Brain pericyte (primary cell): ENCODE measurements around the gene CDYL2.
"Not testable (repeated sequence)": the region's sequence is repeated elsewhere in the genome, so short reads cannot be mapped to it uniquely, and the experiment has no call there.

Experiments used
- DNase-seq: peaks from one replicate; pipeline ENCODE4 v3.0.0-alpha.2; 2012; ENCODE audit warnings: low read depth, low spot score

The CDYL2 gene

GRCh38 chr16:80807906-80808305, 3.5 kb upstream of the CDYL2 start:
- no peak for DNase-seq

DNA sequence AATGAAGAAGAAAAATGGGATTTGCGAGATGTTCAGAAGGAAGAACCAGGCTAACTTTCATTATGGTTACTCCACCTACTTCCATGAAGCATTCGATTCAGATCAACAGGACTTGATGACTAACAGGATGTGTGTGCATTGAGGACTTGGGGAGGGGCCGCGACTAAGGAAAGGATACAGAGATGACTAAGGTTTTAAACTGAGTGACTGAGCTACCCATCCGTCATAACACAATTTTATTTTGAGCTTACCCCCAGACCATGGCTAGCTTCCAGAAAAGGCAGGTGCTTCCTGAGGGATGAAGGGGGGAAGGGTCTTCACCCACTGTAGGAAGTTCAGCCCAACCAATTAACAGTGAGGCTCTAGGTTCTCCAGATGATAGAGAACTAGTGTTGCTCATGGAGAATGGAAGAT, 2.5 kb upstream of the CDYL2 start:
- DNase-seq: no peak

- no peak for DNase-seq
These were observed 1.9 kb upstream of the CDYL2 start for GRCh38 chr16:80806289-80806688.

DNA sequence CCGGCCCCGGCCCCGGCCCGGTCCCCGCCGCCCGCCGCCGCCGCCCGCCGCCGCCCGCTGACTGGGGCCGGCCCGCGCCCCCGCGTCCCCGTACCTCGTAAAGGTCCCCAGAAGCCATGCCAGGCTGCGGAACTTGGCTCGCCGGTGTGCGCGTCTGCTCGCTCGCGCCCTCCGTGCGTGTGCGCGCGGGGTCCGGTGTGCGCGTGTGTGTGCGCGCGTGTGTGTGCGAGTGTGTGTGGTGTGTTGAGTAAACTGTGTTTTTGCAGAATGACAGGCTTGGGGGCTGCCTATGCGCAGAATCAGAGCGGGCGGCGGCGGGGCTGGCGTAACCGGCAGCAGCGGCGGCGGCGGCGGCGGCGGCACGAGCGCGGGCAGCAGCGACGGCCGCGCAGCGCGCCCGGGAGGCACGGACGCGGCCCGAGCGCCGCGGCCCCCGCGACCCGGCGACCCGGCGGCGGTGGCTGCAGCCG, 307 bp downstream of the CDYL2 start:
- no peak for DNase-seq

- DNase-seq: no peak
These were observed 901 bp downstream of the CDYL2 start for GRCh38 chr16:80803339-80804055.

GRCh38 chr16:80802902-80803301, 1.5 kb downstream of the CDYL2 start:
- DNase-seq: no peak

DNA sequence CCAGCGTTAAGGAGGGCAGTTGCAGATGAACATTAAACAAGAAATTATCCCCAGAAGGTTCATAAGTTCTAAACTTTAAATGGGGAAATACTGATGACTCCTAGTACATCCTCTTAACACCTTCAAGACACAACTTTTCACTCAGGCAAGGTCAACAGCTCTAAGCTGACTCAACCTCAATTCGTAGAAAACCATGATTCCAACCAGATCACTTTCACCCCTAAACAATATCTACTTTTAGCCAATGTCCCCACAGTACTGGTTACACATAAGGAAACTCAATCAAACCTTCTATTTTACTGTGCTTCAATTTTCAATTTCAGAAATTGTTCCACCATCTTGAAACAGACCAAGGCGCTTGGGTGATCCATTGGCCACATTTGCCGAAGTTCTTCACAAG, 2.3 kb downstream of the CDYL2 start:
- no peak for DNase-seq

DNA sequence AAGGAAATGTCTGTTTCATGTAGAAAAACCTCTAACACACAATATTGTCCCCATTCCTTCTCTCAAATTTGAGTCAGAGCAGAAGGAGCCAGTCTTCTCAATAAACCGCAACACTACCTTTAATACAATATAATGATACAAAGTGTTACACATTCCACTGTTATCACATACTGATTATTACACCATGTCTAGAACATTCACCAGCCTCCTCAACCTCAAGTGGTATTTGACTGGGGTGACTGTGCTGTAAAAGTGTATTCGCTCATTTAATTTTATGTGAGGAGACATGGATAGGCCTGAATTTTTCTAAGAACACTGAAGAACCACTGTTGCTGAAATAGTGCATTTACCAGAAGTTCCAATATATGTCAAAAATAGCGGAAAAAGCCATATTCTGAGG, 10.3 kb downstream of the CDYL2 start:
- DNase-seq: no peak

- DNase-seq: no peak
These were observed 12.4 kb downstream of the CDYL2 start for GRCh38 chr16:80792031-80792430.

- no peak for DNase-seq
These were observed 13.0 kb downstream of the CDYL2 start for GRCh38 chr16:80791411-80791810.

GRCh38 chr16:80790751-80791150, 13.6 kb downstream of the CDYL2 start:
- DNase-seq: no peak

DNA sequence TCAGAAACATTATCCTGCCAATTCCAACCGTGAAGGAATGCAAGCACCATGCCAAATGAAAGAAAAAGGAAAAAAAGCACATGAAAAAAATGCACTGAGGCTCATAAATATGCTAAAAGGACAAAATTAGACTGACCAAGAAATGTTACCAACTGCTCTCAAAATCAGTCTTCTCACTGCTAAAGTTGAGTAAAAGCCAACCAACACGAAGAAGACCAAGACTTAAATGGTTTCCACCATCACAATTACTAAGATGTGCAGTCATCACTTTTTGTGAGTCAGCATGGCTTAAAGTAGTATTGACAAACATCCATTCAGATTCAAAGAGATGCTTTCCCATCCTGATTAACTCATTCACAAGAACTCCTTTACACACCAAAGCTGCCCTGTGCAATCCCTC, 16.4 kb downstream of the CDYL2 start:
- no peak for DNase-seq

GRCh38 chr16:80786561-80786960, 17.8 kb downstream of the CDYL2 start:
- not testable (repeated sequence) for DNase-seq

GRCh38 chr16:80784951-80785350, 19.4 kb downstream of the CDYL2 start:
- DNase-seq: no peak

DNA sequence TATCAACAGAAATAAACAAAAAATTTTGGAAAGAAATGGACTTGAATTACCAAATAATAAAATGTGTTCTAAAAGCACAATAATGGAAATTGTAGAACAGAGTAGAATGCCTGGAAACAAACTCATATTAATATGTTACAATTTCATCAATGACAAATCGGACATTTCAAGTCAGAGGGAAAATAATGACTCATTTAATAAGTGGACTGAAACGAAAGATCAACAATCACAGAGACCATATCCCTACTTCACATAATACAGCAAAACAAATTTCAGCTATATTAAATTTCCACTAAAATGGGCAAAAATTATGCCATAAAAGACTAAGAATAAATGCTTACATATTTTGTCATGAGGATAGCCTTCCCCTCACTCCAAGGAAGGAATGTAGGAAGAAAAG, 25.7 kb downstream of the CDYL2 start:
- DNase-seq: no peak

- no peak for DNase-seq
These were observed 27.5 kb downstream of the CDYL2 start for GRCh38 chr16:80776856-80777255.

GRCh38 chr16:80775450-80775849, 28.9 kb downstream of the CDYL2 start:
- DNase-seq: no peak

GRCh38 chr16:80766798-80767197, 37.6 kb downstream of the CDYL2 start:
- no peak for DNase-seq

GRCh38 chr16:80759419-80760162, 44.8 kb downstream of the CDYL2 start:
- no peak for DNase-seq

DNA sequence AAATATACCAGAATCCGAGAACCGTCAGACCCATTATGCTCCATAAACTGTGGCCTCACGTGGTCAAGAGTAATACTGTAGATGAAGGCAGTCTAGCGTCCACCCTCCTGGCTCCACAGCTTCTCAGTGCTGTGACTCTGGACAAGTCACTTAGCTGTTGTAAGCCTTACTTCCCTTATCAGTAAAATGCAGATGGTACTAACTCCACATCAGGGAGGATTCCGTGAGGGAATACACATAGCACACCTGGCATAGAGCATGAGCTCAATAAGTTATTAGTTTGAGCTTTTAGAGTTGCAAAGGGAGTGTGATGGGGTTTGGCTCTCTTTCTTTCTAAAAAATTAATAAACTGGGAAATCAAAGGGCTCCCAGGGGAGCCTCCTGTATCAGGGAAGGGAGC, 49.9 kb downstream of the CDYL2 start:
- DNase-seq: no peak

GRCh38 chr16:80752541-80752940, 51.9 kb downstream of the CDYL2 start:
- no peak for DNase-seq

GRCh38 chr16:80751167-80751566, 53.2 kb downstream of the CDYL2 start:
- no peak for DNase-seq

DNA sequence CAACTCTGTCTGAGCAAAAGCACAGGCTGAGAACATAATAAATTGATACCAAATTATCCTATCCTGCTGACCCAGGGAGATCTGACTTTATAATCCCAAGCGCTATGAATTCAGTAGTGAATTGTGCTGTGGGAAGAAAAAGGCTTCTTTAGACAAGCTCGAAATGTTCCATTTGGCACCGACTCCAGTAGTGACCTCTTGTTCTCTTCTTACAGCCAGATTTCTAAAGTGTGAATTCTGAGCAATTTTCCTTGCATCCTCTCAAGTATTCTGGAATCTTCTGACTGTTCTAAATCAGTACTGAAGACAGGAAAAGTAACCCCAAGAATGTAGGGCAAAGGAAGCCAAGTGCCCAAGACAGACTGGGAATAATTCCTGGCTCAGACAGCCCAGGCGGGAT, 58.2 kb downstream of the CDYL2 start:
- DNase-seq: no peak
